ENCODE data around the gene AKT3. TPM values are rescaled to one million over a fixed set of nuclear protein-coding genes. Genes with fewer than 3 reads are reported as not detected.

AKT3 gene
- total RNA-seq, 2 experiments from 2014 or later, result 31.7 to 34.6 TPM

- CTCF ChIA-PET, result interaction anchor here (0.9 kb wide), 1 partner anchor 503 kb away, joined by 3 read pairs; no protein-coding TSS in a partner anchor
- Mint-ChIP-seq H3K36me3 (ENCODE audit: low read depth) (peaks cover 23% of the 10 kb centered on the region), H3K27ac (no peak overlapping the region), H3K9me3 (no peaks in the 10 kb centered on the region), H3K27me3 (no peaks in the 10 kb centered on the region), H3K4me3 (no peak overlapping the region), H3K4me1 (ENCODE audit: low read depth) (no peaks in the 10 kb centered on the region)
- POLR2A ChIA-PET, result no interaction called here
- DNase-seq (no peak), ATAC-seq (no peak)
- no peak for TF ChIP-seq CTCF (IDR thresholded peaks at IDR 0.05)
- intact Hi-C loops (cut with micrococcal nuclease), result no loop called here
Measured at GRCh38 chr1:243549108-243549507, 300.9 kb downstream of the AKT3 start.

GRCh38 chr1:243548516-243548915 lies 301.5 kb downstream of the AKT3 start:
- H3K27me3 Mint-ChIP-seq, result no peaks in the 10 kb centered on the region

GRCh38 chr1:243547891-243548290 lies 302.2 kb downstream of the AKT3 start:
- ATAC-seq, result no peak
- intact Hi-C loops (cut with micrococcal nuclease), result no loop called here
- Mint-ChIP-seq H3K9me3 (no peaks in the 10 kb centered on the region), H3K27ac (no peak overlapping the region), H3K4me3 (no peak overlapping the region), H3K4me1 (ENCODE audit: low read depth) (no peaks in the 10 kb centered on the region), H3K36me3 (ENCODE audit: low read depth) (peaks cover 30% of the 10 kb centered on the region), H3K27me3 (no peaks in the 10 kb centered on the region)
- ChIA-PET POLR2A (no interaction called here), CTCF (no interaction called here)
- DNase-seq, result no peak
- TF ChIP-seq CTCF (IDR thresholded peaks at IDR 0.05), result no peak

More at GRCh38 chr1:243548516-243548915, 301.5 kb downstream of the AKT3 start:
- no peak overlapping the region for H3K27ac Mint-ChIP-seq
- DNase-seq (no peak), ATAC-seq (no peak)
- ChIA-PET POLR2A (no interaction called here), CTCF (no interaction called here)
- H3K4me1 Mint-ChIP-seq (ENCODE audit: low read depth), result no peaks in the 10 kb centered on the region
- no peak for TF ChIP-seq CTCF (IDR thresholded peaks at IDR 0.05)
- intact Hi-C loops (cut with micrococcal nuclease), result no loop called here
- H3K36me3 Mint-ChIP-seq (ENCODE audit: low read depth), result peaks cover 29% of the 10 kb centered on the region
- H3K4me3 Mint-ChIP-seq, result no peak overlapping the region
- no peaks in the 10 kb centered on the region for H3K9me3 Mint-ChIP-seq

- POLR2A ChIA-PET, result no interaction called here
- no peak for TF ChIP-seq CTCF (IDR thresholded peaks at IDR 0.05)
- H3K27me3 Mint-ChIP-seq, result no peaks in the 10 kb centered on the region
- CTCF ChIA-PET, result no interaction called here
- no peaks in the 10 kb centered on the region for H3K4me1 Mint-ChIP-seq (ENCODE audit: low read depth)
- H3K9me3 Mint-ChIP-seq, result no peaks in the 10 kb centered on the region
- H3K27ac Mint-ChIP-seq, result no peak overlapping the region
- H3K4me3 Mint-ChIP-seq, result no peak overlapping the region
- intact Hi-C loops (cut with micrococcal nuclease), result no loop called here
- H3K36me3 Mint-ChIP-seq (ENCODE audit: low read depth), result peaks cover 29% of the 10 kb centered on the region
- ATAC-seq (no peak), DNase-seq (no peak)
Measured at GRCh38 chr1:243546457-243546856, 303.6 kb downstream of the AKT3 start.

- no peak for DNase-seq
- TF ChIP-seq CTCF (IDR thresholded peaks at IDR 0.05), result no peak
- Mint-ChIP-seq H3K4me1 (ENCODE audit: low read depth) (no peaks in the 10 kb centered on the region), H3K4me3 (no peak overlapping the region), H3K27ac (no peak overlapping the region), H3K36me3 (ENCODE audit: low read depth) (peaks cover 12% of the 10 kb centered on the region), H3K9me3 (no peaks in the 10 kb centered on the region), H3K27me3 (no peaks in the 10 kb centered on the region)
- ChIA-PET POLR2A (no interaction called here), CTCF (interaction anchor here (0.8 to 1.0 kb wide), 2 partner anchors 21 to 208 kb away, joined by 3 to 4 read pairs; no protein-coding TSS in a partner anchor)
- intact Hi-C loops (cut with micrococcal nuclease), result no loop called here
- no peak for ATAC-seq
Measured at GRCh38 chr1:243543501-243543900, 306.5 kb downstream of the AKT3 start.
